Thyroid gland (tissue), 4 donors: ENCODE data around the gene ARHGEF18.

Source experiments
- POLR2A ChIP-seq, 2 donors: fragments of 450-650 bp; IDR thresholded peaks; one replicate each; pipeline ENCODE4 v1.6.1; 2017; ENCODE audit warnings: antibody characterized with exemption in 2 of 2, mild to moderate bottlenecking in 2 of 2, moderate library complexity in 1 of 2
- TF ChIP-seq, protein P1 (sequence below), 6 experiments: fragments of 200-600 bp in 3 of 6; fragments of 450-650 bp in 3 of 6; sonication (generic) in 3 of 6; IDR thresholded peaks; one replicate each; pipeline ENCODE4 v1.5.1; 2016 to 2019; ENCODE audit warnings: antibody characterized with exemption in 6 of 6, mild to moderate bottlenecking in 2 of 6, inconsistent platforms in 1 of 6, moderate library complexity in 1 of 6

DNA sequence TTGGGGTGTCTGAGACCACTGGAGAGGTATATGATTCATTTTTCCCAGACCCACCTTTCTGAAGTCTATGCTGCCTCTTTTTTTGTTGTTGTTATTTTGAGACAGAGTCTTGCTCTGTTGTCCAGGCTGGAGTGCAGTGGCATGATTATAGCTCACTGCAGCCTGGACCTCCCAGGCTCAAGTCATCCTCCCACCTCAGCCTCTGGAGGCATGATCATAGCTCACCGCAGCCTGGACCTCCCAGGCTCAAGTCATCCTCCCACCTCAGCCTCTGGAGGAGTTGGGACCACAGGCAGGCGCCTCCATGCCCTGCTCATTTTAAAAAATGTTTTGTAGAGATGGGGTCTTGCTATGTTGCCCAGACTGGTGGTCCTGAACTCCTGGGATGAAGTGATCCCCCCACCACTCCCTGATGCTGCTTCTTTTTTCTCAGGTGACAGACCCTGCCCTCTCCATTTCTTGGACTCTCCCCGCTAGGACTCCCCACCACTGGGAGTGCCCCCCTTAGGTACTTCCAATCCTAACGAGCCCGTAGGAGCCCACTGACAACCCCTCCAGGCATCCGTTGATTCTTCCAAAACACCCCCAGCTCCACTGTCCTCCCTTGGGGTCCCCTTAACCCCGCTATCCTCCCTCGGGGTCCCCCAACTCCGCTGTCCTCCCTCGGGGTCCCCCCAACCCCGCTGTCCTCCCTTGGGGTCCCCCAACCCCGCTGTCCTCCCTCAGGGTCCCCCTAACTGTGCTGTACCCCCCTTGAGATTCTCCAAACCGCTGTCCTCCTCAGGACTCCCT is 45.4 kb downstream of the ARHGEF18 start:
- TF ChIP-seq, protein P1, sequence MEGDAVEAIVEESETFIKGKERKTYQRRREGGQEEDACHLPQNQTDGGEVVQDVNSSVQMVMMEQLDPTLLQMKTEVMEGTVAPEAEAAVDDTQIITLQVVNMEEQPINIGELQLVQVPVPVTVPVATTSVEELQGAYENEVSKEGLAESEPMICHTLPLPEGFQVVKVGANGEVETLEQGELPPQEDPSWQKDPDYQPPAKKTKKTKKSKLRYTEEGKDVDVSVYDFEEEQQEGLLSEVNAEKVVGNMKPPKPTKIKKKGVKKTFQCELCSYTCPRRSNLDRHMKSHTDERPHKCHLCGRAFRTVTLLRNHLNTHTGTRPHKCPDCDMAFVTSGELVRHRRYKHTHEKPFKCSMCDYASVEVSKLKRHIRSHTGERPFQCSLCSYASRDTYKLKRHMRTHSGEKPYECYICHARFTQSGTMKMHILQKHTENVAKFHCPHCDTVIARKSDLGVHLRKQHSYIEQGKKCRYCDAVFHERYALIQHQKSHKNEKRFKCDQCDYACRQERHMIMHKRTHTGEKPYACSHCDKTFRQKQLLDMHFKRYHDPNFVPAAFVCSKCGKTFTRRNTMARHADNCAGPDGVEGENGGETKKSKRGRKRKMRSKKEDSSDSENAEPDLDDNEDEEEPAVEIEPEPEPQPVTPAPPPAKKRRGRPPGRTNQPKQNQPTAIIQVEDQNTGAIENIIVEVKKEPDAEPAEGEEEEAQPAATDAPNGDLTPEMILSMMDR (IDR thresholded peaks at IDR 0.05) = no peak
- no peak for TF ChIP-seq POLR2A (IDR thresholded peaks at IDR 0.05)
